Measurements from ENCODE around the gene TBX19. TPM values are rescaled to one million over a fixed set of nuclear protein-coding genes. Genes with fewer than 3 reads are reported as not detected.
"Not testable (repeated sequence)": the region's sequence is repeated elsewhere in the genome, so short reads cannot be mapped to it uniquely, and the experiment has no call there.

Gene TBX19
- total RNA-seq, 4 donors from 2014 or later: 0.54 to 2.9 (median 2.0) TPM

- TF ChIP-seq CTCF (IDR thresholded peaks at IDR 0.05) (no peak), POLR2A (IDR thresholded peaks at IDR 0.05) (no peak)
- 91 to 96% methylated on average over 1 of the region's 1 CpG for WGBS, 2 donors
- no peak overlapping the region for H3K4me3 ChIP-seq (replicated peaks in 1 of 3)
- no peak overlapping the region for H3K27ac ChIP-seq
- no peaks in the 10 kb centered on the region for H3K4me1 ChIP-seq
- H3K36me3 ChIP-seq: no peaks in the 10 kb centered on the region
- H3K9me3 ChIP-seq: no peaks in the 10 kb centered on the region
- no peak for DNase-seq
- no peaks in the 10 kb centered on the region for H3K27me3 ChIP-seq
- intact Hi-C loops (cut with DNase I): loop anchor here (10.0 kb wide), 2 partner anchors 217 to 997 kb away; no protein-coding TSS in a partner anchor
Observed at GRCh38 chr1:168347630-168348029, 67.0 kb downstream of the TBX19 start.

GRCh38 chr1:168348146-168348709 is 67.6 kb downstream of the TBX19 start:
- Histone ChIP-seq H3K36me3 (no peaks in the 10 kb centered on the region), H3K4me1 (no peaks in the 10 kb centered on the region), H3K27me3 (no peaks in the 10 kb centered on the region), H3K27ac (no peak overlapping the region), H3K9me3 (no peaks in the 10 kb centered on the region), H3K4me3 (replicated peaks in 1 of 3) (no peak overlapping the region)
- TF ChIP-seq POLR2A (IDR thresholded peaks at IDR 0.05) (no peak), CTCF (IDR thresholded peaks at IDR 0.05) (no peak)
- 65 to 84% methylated on average over 8 of the region's 8 CpGs for WGBS, 2 donors
- DNase-seq: no peak
- intact Hi-C loops (cut with DNase I): loop anchor here (10.0 kb wide), 2 partner anchors 217 to 997 kb away; no protein-coding TSS in a partner anchor

- DNase-seq; H3K36me3 ChIP-seq; H3K4me1 ChIP-seq; H3K4me3 ChIP-seq (replicated peaks in 1 of 3); H3K9me3 ChIP-seq; H3K27ac ChIP-seq; H3K27me3 ChIP-seq; intact Hi-C loops (cut with DNase I): not testable (repeated sequence)
- 93 to 95% methylated on average over 33 to 36 of the region's 36 CpGs for WGBS, 2 donors
Observed at GRCh38 chr1:168354335-168355269, 73.9 kb downstream of the TBX19 start.

GRCh38 chr1:168360151-168361021 is 79.7 kb downstream of the TBX19 start:
- intact Hi-C loops (cut with DNase I): no loop called here

More at GRCh38 chr1:168360151-168361021, 79.7 kb downstream of the TBX19 start:
- Histone ChIP-seq H3K27me3 (no peaks in the 10 kb centered on the region), H3K27ac (no peak overlapping the region), H3K4me1 (no peaks in the 10 kb centered on the region), H3K36me3 (no peaks in the 10 kb centered on the region), H3K9me3 (no peaks in the 10 kb centered on the region), H3K4me3 (replicated peaks in 1 of 3) (no peak overlapping the region)
- WGBS, 2 donors: 71 to 77% methylated on average over 7 of the region's 7 CpGs
- TF ChIP-seq POLR2A (IDR thresholded peaks at IDR 0.05): no peak
- TF ChIP-seq CTCF (IDR thresholded peaks at IDR 0.05): no peak
- no peak for DNase-seq

All from thyroid gland (tissue), 4 donors.